ENCODE results near the gene DCAF17.
"Not testable (repeated sequence)": the region's sequence is repeated elsewhere in the genome, so short reads cannot be mapped to it uniquely, and the experiment has no call there.

Gene DCAF17

GRCh38 chr2:171515672-171516298 lies 81.8 kb downstream of the DCAF17 start:
- DNase-seq: no peak

GRCh38 chr2:171516793-171517192 lies 82.8 kb downstream of the DCAF17 start:
- no peak for DNase-seq

DNA sequence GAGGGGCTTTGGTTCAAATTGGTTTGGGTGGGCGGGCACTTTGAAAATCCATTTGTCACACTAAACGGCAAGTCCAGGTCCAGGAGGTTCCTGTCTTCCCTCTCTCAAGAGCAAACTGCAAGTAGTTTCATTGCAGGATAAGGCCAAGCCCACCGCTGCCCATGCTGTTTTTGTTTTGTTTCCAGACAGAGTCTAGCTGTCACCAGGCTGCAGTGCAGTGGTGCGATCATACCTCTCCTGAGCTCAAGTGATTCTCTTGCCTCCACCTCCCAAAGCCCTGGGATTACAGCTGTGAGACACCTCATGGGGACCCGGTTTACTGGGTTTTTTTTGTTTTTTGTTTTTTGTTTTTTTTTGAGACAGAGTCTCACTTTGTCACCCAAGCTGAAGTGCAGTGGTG lies 86.4 kb downstream of the DCAF17 start:
- DNase-seq: no peak

DNA sequence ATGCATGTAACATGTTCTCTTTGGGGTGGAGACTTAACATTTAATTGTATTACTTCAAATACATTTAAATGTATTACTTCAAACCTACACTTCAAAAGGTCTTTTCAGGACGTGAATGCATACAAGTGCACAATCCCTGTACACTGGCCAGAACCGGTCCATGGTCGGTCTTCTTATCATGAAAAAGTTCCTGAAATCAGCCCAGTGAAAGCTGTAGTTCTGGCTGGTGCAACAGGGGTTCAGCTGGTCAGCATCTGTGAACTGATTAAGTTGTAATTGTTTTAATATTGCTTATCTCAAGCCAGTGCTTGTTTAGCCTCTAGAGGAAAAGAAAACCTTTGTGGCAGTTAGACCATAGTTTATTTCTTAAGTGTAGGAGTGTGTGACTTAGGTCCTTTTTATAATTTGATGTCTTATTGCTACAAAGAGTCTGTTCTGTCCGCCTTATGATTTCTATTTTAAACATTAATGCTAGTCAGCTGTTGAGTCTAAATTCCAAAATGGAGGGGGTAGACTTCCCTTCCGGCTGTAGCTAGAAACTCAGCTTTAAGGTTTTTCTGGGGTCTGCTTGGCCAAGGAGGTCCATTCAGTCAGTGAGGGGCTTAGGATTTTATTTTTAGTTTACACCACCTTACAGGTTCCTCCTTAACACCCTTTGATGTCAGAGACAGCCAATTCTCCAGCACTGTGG lies 87.5 kb downstream of the DCAF17 start:
- no peak for DNase-seq

DNA sequence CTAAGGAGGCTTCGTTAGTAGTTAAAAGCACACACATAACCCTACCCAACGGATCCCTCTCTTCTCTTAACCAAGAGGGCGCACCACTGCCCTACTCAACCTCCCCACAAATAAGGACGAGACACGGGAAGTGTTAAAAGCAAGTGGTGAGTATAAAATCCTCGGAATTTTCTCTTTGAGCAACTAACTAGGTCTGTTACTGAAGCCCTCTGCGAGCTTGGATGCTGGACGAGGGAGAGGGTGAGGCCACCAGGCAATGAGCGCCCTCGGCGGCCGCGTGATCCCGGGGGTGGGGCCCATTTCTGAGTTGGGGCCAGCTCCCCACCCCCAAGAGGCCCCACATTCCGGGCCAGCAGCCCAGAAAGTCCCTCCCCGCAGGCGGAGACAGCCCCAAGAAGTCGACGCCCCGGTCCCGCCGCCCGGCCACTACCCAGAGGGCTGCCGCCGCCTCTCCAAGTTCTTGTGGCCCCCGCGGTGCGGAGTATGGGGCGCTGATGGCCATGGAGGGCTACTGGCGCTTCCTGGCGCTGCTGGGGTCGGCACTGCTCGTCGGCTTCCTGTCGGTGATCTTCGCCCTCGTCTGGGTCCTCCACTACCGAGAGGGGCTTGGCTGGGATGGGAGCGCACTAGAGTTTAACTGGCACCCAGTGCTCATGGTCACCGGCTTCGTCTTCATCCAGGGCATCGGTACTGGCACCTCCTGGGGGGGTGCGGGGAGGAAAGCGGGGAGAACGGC lies 88.2 kb downstream of the DCAF17 start, which contains the start of gene CYBRD1:
Gene CYBRD1, plus strand, starts transcription at position 423 of the 736 bp plus-strand sequence. Its CDS starts 72 bp downstream, at position 495.
- no peak for DNase-seq

DNA sequence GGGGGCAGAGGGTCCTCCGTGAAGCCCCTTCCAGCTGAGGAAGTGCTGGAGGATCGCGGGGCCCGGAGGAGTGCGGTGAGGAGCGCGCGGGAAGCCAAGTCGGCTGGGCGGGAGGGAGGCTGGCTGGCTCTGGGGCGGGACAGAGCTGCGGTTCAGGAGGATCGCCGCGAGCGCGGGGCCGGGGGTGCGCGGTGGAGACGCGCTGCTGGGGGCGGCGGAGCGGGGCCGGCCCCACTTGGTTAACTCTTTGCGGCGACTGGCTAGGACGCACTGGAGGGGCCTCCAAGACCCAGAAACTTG lies 88.7 kb downstream of the DCAF17 start:
- no peak for DNase-seq

DNA sequence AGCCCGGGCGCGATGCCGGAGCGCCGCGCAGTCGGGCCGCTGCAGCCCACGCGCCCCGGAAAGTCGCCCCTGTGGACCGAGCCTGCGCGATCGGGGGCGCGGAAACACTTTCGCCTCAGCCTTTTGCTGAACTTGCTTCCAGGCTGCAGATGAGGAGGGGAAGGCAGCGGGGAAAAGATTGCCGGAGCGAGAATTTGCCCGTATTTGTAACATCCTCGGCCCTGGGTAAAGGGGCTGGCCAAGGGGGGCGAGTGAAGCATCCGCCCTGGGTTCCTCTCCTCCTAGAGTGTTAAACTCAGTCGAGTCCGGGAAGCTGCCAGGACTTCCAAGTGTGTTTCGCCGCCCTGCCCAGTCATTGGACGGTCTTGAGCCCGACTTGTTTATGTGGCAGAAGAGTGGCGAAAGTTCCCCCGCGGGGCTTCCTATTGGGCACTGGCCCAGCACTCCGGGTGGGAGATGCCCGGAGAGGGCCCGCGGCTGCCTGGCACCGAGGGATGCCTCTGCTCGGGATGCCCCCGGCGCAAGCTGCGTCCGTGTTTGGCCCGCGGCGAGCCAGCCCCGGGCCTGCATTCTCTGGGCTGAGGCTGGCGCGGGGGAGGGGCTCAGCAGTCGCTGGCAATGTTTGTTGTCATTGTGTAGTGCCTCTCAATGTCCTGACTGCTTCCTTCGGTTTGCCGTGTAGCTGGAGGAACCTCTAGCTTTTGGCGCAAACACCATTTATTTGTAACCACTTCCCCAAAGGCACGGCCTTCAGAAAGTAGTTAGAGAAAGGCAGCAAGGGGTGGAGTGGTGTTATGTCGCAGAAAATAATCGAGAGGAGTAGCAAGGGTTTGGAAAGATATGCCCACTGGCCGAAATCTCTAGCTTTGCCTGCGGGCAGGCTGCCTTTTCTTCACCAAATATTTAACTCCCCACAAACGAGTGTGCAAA lies 89.3 kb downstream of the DCAF17 start:
- peak; percentile 31 for DNase-seq

- DNase-seq: no peak
Observed at GRCh38 chr2:171524018-171524401, 90.0 kb downstream of the DCAF17 start.

DNA sequence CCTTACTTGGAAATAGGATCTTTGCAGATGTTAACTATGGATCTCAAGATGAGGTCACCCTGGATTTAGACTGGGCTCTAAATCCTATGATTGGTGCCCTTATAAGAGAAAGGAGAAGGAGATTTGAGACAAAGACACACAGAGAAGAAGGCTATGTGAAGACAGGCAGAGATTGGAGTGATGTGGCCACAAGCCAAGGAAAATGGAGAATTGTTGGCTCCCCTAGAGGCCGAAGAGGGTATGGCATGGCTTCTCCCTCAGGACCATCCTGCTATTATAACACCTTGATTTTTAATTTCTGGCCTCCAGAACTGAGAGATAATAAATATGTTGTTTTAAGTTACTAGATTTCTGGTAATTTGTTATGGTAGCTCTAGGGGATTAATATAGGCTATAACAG lies 95.9 kb downstream of the DCAF17 start:
- DNase-seq: peak; percentile 27

GRCh38 chr2:171530378-171530777 lies 96.4 kb downstream of the DCAF17 start:
- no peak for DNase-seq

GRCh38 chr2:171530859-171531258 lies 96.8 kb downstream of the DCAF17 start:
- DNase-seq: not testable (repeated sequence)

GRCh38 chr2:171531291-171531690 lies 97.3 kb downstream of the DCAF17 start:
- DNase-seq: no peak

DNA sequence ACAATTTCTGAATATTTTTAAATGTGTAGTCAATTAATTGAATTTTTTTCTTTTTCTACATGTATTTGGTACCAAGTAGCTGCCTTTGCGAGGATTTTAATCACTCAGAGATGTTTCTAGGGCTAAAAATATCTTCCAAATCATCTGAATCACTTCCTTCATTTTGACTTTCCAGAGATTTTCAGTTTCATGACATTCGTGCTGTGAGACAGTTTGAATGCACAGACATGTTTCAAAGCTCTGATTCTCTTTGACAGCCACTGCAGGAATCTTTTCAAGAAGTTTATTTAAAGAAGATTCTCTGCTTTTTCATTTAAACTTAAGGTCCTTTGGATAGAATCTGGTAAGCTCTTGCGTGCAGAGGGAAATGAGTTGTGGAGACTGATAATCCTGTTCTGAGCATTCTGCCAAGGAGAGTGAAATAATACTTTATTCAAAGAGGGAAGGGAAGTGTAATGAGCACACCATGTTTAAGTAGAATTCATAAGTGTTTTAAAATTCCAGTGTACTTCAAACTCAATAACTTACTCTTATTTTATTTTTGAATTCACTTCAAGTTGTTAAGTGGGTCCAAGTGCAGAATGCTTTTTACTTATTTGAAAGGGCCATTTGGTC lies 97.9 kb downstream of the DCAF17 start:
- no peak for DNase-seq

GRCh38 chr2:171533331-171533730 lies 99.3 kb downstream of the DCAF17 start:
- no peak for DNase-seq
